GM18511 (cell line): Measurements from ENCODE around the gene HRH1.
A peak's percentile ranks its signal among the peaks of the same experiment; 100 is the strongest.
"Not testable (repeated sequence)": the region's sequence is repeated elsewhere in the genome, so short reads cannot be mapped to it uniquely, and the experiment has no call there.

ENCODE experiments used
- ATAC-seq: cut with Tn5 transposase; IDR thresholded peaks from one replicate; pipeline ENCODE4 v1.9.1; 2021; ENCODE audit warnings: mild to moderate bottlenecking, moderate library complexity; ENCODE audit not compliant: unreplicated experiment

HRH1 gene

DNA sequence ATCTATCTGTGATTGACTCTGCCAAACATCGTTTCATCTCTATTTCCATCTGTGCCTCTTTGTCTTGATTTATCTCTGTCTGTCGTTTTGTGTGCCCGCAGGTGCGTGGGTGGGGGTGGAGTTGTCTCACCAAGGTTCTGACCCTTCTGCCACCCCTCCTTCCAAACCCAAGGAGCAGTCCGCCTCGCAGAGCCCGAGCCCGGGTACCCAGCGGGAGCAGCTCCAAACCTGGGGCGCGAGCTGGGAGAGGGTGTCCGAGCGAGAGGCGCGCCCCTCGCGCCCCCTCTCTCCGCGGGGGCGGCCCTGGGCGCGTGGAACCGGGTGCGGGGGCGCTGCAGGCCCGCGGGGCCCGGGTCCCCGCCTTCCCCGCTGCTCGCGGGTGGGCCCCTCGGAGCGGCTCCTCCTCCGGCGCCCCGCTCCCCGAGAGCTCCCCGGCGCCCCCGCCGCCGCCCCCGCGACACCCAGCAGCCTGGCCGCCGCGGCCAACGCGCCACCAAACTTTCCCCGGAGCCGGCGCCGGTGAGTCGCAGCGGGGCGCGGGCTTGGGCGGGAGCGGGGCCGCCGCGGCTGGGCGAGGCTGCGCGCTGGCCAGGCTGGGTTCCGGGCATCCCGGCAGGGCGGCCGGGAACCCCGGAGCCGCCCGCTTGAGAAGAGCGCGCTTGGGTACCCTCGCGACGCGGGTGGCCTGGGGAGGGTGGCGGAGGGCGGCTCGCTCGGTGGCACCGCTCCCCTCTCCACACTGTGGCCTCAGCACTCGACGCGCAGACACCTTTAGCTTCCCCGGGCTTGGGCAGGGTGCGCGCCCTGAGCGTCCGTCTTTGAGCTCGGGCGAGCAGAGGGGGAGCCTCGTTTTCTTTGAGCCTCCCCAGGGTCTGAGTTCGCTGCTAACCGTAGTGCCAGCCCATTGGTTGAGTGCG lies at the start of gene HRH1:
TSS of gene HRH1 (plus strand) at position 458 of the 917 bp plus-strand sequence. CDS start 104,545 bp downstream, outside the sequence.
- no peak for ATAC-seq

GRCh38 chr3:11113316-11113715 lies 41.0 kb upstream of the HRH1 start:
- ATAC-seq = not testable (repeated sequence)

GRCh38 chr3:11115548-11115947 lies 38.7 kb upstream of the HRH1 start:
- ATAC-seq = no peak

- no peak for ATAC-seq
Measured at GRCh38 chr3:11116336-11117059, 37.8 kb upstream of the HRH1 start.

DNA sequence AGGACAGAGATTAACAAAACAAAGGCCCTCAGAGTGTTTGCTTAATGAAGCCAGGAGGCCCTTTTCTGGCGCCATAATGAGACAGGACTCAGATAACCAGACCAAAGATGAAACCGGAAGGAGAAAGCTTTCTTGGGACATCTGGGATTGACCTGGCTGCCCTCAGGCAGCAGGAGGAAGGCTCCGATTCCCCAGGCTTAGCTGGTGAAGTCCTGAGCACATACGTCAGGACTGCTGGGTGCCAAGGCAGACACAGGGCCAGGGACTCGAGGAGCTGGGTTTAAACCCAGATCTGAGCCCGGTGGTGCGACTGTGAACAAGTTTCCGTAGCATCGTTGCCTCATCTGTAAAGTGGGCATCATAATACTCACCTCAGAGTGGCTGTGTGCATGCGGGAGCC lies 36.7 kb upstream of the HRH1 start:
- ATAC-seq = no peak

DNA sequence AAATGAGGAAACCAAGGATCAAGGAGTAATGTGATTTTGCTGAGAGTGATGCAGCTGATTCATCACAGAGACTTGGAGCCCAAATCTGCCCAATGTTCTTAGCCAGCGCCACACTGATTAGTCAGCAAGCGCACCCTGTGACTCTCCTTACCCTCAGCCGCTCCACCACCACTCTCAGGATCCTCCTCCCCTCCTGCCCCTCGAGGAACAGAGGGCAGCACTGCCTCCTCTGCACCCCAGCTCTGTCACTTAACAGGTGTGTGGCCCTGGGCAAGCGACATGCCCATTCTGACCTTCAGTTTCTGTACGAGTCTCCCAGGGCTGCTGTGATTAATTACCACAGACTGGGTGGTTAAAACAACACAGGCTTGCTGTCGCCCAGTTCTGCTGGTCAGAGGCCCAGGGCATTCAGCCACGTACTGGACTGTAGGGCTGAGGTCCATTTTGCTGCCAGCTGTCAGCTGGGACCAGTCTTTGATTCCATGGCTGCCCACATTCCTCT lies 36.1 kb upstream of the HRH1 start:
- ATAC-seq = no peak

GRCh38 chr3:11120091-11120805 lies 34.0 kb upstream of the HRH1 start:
- no peak for ATAC-seq

- ATAC-seq = no peak
Measured at GRCh38 chr3:11126653-11127052, 27.6 kb upstream of the HRH1 start.

DNA sequence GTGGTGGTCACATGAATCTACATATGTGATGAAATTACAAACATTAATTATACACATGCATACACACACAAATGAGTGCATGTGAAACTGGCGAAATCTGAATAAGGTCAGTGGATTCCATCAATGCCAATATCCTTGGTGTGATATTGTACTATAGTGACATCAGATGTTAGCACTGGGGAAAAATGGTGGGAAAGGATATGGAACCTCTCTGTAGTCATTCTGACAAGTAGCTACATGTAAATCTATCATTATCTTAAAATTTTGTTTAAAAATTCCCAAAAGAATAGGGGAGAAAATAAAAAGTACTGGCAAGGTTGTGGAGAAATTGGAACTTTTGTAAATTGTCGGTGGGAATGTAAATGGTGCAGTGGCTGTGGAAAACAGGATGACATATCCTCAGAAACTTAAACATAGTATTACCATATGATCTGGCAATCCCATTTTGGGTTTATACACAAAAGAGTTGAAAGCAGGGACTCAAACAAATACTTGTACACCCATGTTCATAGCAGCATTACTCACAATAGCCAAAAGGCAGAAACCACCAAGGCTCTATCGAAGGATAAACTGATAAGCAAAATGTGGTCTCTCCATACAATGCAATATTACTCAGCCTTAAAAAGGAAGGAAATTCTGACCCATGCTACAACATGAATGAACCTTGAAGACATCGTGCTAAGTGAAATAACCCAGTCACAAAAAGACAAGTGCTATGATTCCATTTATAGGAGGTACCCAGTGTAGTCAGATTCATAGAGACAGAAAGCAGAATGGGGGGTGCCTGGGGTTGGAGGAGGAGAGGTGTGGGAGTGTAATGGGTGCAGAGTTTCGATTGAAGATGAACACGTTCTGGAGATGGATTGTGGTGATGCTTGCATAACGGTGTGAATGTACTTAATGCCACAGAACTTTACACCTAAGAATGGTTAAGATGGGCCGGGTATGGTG lies 25.3 kb upstream of the HRH1 start:
- ATAC-seq = no peak

GRCh38 chr3:11130385-11130784 lies 23.9 kb upstream of the HRH1 start:
- ATAC-seq = no peak

DNA sequence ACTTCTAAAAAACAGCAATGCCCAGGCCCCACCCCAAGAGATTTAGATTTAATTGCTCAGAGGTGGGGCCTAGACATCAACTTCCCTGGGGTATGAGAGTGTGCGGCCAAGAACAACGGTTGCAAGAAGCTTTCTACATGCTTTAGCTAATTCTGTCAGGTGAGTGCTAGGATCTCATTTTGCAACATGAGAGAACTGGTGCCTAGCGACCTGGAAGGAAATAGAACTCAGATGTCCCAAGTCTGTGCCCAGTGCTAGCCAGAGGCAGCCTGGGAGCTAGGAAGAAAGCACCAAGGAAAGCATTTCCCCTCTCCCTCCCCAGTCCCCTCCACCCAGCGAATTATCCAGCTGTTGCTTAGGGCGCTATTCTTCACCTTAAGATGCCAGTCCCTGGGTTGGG lies 22.9 kb upstream of the HRH1 start:
- ATAC-seq = no peak

GRCh38 chr3:11131886-11132285 lies 22.4 kb upstream of the HRH1 start:
- ATAC-seq = not testable (repeated sequence)

DNA sequence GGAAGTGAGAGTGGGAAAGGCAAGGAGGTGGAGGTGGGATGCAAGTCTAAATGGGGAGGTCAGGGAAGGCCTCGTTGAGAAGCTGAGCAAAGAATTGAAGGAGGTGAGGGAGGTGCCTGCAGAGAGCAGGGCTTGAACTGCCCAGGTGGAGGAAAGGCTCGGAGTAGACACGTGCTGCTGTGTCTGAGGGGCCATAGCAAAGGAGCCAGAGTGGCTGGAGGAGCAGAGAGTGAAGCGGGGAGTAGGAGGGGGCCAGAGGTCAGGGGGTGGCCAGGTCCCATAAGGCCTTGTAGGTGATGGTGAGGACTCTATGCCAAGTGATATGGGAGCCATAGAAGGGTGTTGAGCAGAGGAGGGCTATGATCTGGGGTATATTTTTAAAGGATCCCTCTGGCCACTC lies 21.4 kb upstream of the HRH1 start:
- ATAC-seq = no peak

DNA sequence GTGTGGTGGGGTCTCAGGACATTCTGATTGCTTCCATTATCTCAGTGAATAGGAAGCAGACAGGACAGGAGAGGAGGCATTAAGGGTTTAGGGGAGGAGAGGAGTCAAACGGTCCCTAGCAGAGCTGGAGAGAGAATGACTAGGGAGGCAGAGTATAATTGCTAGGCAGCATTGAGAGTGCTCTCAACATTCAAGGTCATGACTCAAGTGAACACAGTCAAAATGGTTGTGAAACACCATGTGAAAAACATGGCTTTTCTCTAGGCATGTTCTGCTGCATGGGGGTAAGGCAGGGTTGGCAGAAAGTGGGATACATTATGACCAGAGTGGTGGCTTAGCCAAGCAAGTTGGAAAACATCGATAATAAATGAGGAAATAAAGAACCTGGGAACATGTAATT lies 19.5 kb upstream of the HRH1 start:
- ATAC-seq = no peak

GRCh38 chr3:11136116-11136515 lies 18.2 kb upstream of the HRH1 start:
- no peak for ATAC-seq

- no peak for ATAC-seq
Measured at GRCh38 chr3:11136830-11137626, 17.3 kb upstream of the HRH1 start.

- no peak for ATAC-seq
Measured at GRCh38 chr3:11137627-11137959, 16.7 kb upstream of the HRH1 start.

DNA sequence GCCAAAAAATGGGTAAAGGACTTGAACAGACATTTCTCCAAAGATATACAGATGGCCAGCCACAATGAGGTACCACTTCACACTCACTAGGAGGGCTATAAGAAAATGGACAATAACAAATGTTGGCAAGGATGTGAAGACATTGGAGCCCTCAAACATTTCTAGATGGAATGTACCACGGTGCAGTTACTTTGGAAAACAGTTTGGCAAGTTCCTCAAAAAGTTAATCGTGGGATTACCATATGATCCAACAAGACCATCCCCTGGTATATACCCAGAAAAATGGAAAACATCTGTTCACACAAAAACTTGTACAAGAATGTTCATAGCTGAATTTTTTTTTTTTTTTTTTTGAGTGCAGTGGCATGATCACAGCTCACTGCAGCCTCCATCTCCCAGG lies 15.9 kb upstream of the HRH1 start:
- ATAC-seq = no peak

DNA sequence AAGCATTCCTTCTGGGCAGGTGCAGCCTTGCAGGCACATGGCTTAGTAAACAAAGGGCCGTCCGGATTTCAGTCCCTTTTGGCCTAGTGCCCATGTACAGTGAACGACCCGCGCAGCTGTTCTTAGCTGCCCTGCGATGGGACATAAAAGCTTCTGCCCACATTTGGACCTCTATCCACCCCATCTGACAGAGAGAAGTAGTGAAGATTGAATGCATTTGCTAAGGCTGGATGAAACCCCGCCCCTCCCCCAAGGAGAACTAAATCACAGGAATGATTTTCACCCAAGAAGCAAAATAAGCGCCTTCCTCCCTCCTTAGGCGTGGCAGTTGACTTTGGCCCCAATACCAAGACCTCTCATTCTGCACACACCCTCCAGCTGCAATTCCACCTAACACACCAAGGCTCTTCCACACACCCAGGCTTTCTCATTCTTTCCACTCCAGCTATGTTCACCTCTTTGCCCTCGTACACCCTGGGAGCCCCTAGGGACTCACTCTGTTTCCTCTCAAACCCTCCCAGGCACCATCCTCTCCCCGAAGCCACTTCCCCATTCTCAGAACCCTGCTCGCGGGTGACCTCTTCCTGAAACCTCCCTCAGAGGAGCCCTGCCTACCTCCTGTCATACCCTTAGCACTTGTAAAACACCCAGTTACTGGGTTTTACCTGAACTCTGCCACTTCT lies 14.1 kb upstream of the HRH1 start:
- ATAC-seq = peak; percentile 99
